ENCODE data around the gene PACSIN3. TPM values are rescaled to one million over a fixed set of nuclear protein-coding genes. Genes with fewer than 3 reads are reported as not detected.

Gene PACSIN3
- total and polyA plus RNA-seq, 2 donors (not counting 1 experiment from before 2014, with no cell fraction given), result 10.8 to 19.8 TPM

DNA sequence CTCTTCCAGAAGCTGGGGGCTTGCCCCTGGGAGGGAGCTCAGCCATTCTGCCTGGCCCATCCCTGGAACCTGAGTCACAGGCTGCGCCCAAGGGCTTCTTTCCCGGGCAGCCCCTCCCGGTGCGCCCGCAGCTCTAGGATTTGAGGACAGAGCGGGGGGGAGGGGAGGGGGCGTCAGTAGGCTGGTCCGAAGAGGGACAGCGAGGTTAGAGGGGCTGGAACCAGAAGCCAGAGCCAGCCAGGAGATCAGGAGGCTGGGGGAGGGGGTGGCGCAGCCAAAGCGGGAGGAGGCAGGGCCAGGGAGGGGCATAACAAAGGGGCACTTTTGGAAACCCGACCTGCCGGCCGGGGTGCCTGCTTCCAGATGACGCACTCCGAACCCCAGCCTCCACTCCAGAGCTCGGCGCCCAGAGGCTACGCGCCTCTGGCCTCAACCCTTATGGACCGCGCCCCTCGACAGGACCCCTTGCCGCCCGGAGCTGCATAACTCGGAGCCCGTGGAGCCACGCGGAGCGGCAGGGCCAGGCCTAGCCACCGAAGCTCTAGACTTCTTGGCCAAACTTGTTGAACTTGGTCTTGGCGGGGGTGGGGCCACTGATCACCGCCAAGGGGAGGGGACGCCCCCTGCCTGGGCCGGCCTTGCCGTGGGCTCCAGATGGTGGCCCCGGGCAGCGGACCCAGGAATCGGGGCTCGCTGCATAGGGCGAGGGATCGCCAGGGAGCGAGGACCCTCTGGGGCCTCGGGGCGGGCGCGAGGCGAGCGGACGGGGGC lies 744 bp downstream of the PACSIN3 start:
- DNase-seq (ENCODE audit: low read depth in 2 of 2), result peak; percentile 58 to 72
- H2AFZ ChIP-seq (ENCODE audit: low read length), result peak overlapping the region; percentile 53
- peaks cover 2% of the 10 kb centered on the region for H3K27me3 ChIP-seq (ENCODE audit: control insufficient read depth, insufficient read depth, low read length)
- peaks cover 19% of the 10 kb centered on the region for H3K4me1 ChIP-seq (ENCODE audit: control insufficient read depth, extremely low read depth, insufficient read depth, low read length)
- H3K27ac ChIP-seq (ENCODE audit: insufficient read depth, low read length), result peak overlapping the region; percentile 50
- TF ChIP-seq, protein P1, sequence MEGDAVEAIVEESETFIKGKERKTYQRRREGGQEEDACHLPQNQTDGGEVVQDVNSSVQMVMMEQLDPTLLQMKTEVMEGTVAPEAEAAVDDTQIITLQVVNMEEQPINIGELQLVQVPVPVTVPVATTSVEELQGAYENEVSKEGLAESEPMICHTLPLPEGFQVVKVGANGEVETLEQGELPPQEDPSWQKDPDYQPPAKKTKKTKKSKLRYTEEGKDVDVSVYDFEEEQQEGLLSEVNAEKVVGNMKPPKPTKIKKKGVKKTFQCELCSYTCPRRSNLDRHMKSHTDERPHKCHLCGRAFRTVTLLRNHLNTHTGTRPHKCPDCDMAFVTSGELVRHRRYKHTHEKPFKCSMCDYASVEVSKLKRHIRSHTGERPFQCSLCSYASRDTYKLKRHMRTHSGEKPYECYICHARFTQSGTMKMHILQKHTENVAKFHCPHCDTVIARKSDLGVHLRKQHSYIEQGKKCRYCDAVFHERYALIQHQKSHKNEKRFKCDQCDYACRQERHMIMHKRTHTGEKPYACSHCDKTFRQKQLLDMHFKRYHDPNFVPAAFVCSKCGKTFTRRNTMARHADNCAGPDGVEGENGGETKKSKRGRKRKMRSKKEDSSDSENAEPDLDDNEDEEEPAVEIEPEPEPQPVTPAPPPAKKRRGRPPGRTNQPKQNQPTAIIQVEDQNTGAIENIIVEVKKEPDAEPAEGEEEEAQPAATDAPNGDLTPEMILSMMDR (conservative IDR thresholded peaks at IDR 0.05 in 1 of 2, IDR thresholded peaks at IDR 0.05 in 1 of 2; ENCODE audit: low read depth in 1 of 2, low read length in 2 of 2), result no peak
- no peak for TF ChIP-seq EZH2 (IDR thresholded peaks at IDR 0.05; ENCODE audit: low read length, missing control alignments)
- H3K9ac ChIP-seq (ENCODE audit: insufficient read depth, low read length), result peak overlapping the region; percentile 60
- no peaks in the 10 kb centered on the region for H3K79me2 ChIP-seq (ENCODE audit: control insufficient read depth, insufficient read depth, low read length)
- H3K4me3 ChIP-seq (replicated peaks in 1 of 4; ENCODE audit: control extremely low read depth in 1 of 4, insufficient read depth in 1 of 4, low read depth in 3 of 4, low read length in 4 of 4), result peak overlapping the region; percentile 50 to 71 (median 61)
- H4K20me1 ChIP-seq (ENCODE audit: control insufficient read depth, extremely low read depth, insufficient read depth, low read length), result no peaks in the 10 kb centered on the region
- no peaks in the 10 kb centered on the region for H3K9me3 ChIP-seq (ENCODE audit: control insufficient read depth, insufficient read depth, low read depth, low read length)
- H3K36me3 ChIP-seq (ENCODE audit: control insufficient read depth, insufficient read depth, low read length), result no peaks in the 10 kb centered on the region
- H3K4me2 ChIP-seq (ENCODE audit: extremely low read depth, insufficient read depth, low read length), result peak overlapping the region; percentile 69

GRCh38 chr11:47184711-47185304 lies 1.4 kb downstream of the PACSIN3 start:
- Histone ChIP-seq H3K4me3 (replicated peaks in 1 of 4; ENCODE audit: control extremely low read depth in 1 of 4, insufficient read depth in 1 of 4, low read depth in 3 of 4, low read length in 4 of 4) (peak overlapping the region; percentile 50 to 71 (median 61)), H3K27ac (ENCODE audit: insufficient read depth, low read length) (no peak overlapping the region), H3K4me2 (ENCODE audit: extremely low read depth, insufficient read depth, low read length) (peak overlapping the region; percentile 69), H3K36me3 (ENCODE audit: control insufficient read depth, insufficient read depth, low read length) (no peaks in the 10 kb centered on the region), H3K27me3 (ENCODE audit: control insufficient read depth, insufficient read depth, low read length) (peaks cover 2% of the 10 kb centered on the region), H4K20me1 (ENCODE audit: control insufficient read depth, extremely low read depth, insufficient read depth, low read length) (no peaks in the 10 kb centered on the region), H2AFZ (ENCODE audit: low read length) (peak overlapping the region; percentile 26), H3K4me1 (ENCODE audit: control insufficient read depth, extremely low read depth, insufficient read depth, low read length) (peaks cover 19% of the 10 kb centered on the region), H3K79me2 (ENCODE audit: control insufficient read depth, insufficient read depth, low read length) (no peaks in the 10 kb centered on the region), H3K9ac (ENCODE audit: insufficient read depth, low read length) (peak overlapping the region; percentile 23), H3K9me3 (ENCODE audit: control insufficient read depth, insufficient read depth, low read depth, low read length) (no peaks in the 10 kb centered on the region)
- no peak for TF ChIP-seq EZH2 (IDR thresholded peaks at IDR 0.05; ENCODE audit: low read length, missing control alignments)
- TF ChIP-seq, protein P1 (conservative IDR thresholded peaks at IDR 0.05 in 1 of 2, IDR thresholded peaks at IDR 0.05 in 1 of 2; ENCODE audit: low read depth in 1 of 2, low read length in 2 of 2), result no peak
- peak in 1 of 2 donors; percentile 40 for DNase-seq (ENCODE audit: low read depth in 2 of 2)

- no peak overlapping the region for H3K9ac ChIP-seq (ENCODE audit: insufficient read depth, low read length)
Measured at GRCh38 chr11:47183969-47184368, 2.3 kb downstream of the PACSIN3 start.

More at GRCh38 chr11:47183969-47184368, 2.3 kb downstream of the PACSIN3 start:
- H3K4me1 ChIP-seq (ENCODE audit: control insufficient read depth, extremely low read depth, insufficient read depth, low read length), result peaks cover 13% of the 10 kb centered on the region
- no peak for TF ChIP-seq EZH2 (IDR thresholded peaks at IDR 0.05; ENCODE audit: low read length, missing control alignments)
- TF ChIP-seq, protein P1 (conservative IDR thresholded peaks at IDR 0.05 in 1 of 2, IDR thresholded peaks at IDR 0.05 in 1 of 2; ENCODE audit: low read depth in 1 of 2, low read length in 2 of 2), result no peak
- peaks cover 2% of the 10 kb centered on the region for H3K27me3 ChIP-seq (ENCODE audit: control insufficient read depth, insufficient read depth, low read length)
- no peak overlapping the region for H2AFZ ChIP-seq (ENCODE audit: low read length)
- no peaks in the 10 kb centered on the region for H3K36me3 ChIP-seq (ENCODE audit: control insufficient read depth, insufficient read depth, low read length)
- no peak for DNase-seq (ENCODE audit: low read depth in 2 of 2)
- H3K4me3 ChIP-seq (replicated peaks in 1 of 4; ENCODE audit: control extremely low read depth in 1 of 4, insufficient read depth in 1 of 4, low read depth in 3 of 4, low read length in 4 of 4), result no peak overlapping the region
- H3K79me2 ChIP-seq (ENCODE audit: control insufficient read depth, insufficient read depth, low read length), result no peaks in the 10 kb centered on the region
- no peaks in the 10 kb centered on the region for H3K9me3 ChIP-seq (ENCODE audit: control insufficient read depth, insufficient read depth, low read depth, low read length)
- no peak overlapping the region for H3K27ac ChIP-seq (ENCODE audit: insufficient read depth, low read length)
- H3K4me2 ChIP-seq (ENCODE audit: extremely low read depth, insufficient read depth, low read length), result no peak overlapping the region
- no peaks in the 10 kb centered on the region for H4K20me1 ChIP-seq (ENCODE audit: control insufficient read depth, extremely low read depth, insufficient read depth, low read length)
